Epithelial cell of esophagus (primary cell): Measurements from ENCODE around the gene MPZ.
"Not testable (repeated sequence)": the region's sequence is repeated elsewhere in the genome, so short reads cannot be mapped to it uniquely, and the experiment has no call there.

Experiments used
- DNase-seq: peaks from one replicate; pipeline ENCODE4 v3.0.0; 2010; ENCODE audit warnings: low read depth
- H3K4me3 ChIP-seq: 2 replicates; pipeline ENCODE4 v1.5.1; 2011; ENCODE audit warnings: mild to moderate bottlenecking, low read length, control low read depth
- TF ChIP-seq, protein P1 (sequence below): IDR thresholded peaks from 2 replicates; pipeline ENCODE4 v1.5.1; 2011; ENCODE audit warnings: low read depth, mild to moderate bottlenecking, low read length, control low read depth, inconsistent platforms; ENCODE audit not compliant: insufficient read depth; ENCODE audit errors: missing control alignments

Gene MPZ

DNA sequence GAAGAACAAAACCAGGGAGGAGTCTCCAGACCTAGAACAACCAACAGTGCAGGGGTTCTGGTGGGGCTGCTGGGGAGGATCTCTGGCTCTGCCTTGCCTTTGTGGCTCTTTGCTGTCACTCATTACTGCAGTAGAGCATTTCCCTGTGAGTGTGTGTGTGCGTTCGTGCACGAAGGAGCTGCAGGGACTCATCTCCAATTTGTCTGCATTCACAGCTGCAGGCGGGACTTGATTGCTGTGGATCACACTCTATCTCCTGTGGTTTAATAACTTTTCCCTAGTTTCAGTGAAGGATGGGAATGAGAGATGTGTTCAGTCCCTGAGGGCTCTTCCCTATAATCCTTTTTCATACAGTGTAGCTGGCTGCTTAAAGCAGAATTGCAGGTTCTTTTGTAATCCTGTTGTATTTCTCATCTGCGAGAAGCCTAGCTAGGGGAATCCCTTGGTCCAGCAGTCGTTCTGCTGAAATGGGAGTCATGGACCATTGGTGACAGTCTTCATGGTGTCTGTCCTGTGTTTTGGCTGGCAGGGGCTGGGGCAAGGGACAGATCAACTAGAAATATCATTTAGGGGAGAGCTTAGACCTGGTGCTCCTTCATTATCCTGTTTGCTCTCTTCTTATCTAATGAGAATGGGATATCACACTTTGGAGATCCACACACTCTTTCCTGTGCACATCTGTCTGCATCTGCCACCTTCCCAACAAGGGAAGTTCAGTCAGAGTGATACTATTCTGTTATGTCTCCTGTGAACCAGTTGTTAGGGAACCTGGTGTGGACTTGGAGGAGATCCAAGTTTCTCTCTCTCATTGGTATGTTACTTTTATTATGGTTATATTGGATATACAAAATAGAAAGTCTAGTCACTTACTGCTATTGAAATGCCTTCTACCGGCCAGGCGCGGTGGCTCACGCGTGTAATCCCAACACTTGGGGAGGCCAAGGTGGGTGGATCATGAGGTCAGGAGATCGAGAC is 48.2 kb downstream of the MPZ start:
- peak; percentile 62 for DNase-seq
- TF ChIP-seq, protein P1, sequence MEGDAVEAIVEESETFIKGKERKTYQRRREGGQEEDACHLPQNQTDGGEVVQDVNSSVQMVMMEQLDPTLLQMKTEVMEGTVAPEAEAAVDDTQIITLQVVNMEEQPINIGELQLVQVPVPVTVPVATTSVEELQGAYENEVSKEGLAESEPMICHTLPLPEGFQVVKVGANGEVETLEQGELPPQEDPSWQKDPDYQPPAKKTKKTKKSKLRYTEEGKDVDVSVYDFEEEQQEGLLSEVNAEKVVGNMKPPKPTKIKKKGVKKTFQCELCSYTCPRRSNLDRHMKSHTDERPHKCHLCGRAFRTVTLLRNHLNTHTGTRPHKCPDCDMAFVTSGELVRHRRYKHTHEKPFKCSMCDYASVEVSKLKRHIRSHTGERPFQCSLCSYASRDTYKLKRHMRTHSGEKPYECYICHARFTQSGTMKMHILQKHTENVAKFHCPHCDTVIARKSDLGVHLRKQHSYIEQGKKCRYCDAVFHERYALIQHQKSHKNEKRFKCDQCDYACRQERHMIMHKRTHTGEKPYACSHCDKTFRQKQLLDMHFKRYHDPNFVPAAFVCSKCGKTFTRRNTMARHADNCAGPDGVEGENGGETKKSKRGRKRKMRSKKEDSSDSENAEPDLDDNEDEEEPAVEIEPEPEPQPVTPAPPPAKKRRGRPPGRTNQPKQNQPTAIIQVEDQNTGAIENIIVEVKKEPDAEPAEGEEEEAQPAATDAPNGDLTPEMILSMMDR = no peak
- H3K4me3 ChIP-seq = no peak overlapping the region

DNA sequence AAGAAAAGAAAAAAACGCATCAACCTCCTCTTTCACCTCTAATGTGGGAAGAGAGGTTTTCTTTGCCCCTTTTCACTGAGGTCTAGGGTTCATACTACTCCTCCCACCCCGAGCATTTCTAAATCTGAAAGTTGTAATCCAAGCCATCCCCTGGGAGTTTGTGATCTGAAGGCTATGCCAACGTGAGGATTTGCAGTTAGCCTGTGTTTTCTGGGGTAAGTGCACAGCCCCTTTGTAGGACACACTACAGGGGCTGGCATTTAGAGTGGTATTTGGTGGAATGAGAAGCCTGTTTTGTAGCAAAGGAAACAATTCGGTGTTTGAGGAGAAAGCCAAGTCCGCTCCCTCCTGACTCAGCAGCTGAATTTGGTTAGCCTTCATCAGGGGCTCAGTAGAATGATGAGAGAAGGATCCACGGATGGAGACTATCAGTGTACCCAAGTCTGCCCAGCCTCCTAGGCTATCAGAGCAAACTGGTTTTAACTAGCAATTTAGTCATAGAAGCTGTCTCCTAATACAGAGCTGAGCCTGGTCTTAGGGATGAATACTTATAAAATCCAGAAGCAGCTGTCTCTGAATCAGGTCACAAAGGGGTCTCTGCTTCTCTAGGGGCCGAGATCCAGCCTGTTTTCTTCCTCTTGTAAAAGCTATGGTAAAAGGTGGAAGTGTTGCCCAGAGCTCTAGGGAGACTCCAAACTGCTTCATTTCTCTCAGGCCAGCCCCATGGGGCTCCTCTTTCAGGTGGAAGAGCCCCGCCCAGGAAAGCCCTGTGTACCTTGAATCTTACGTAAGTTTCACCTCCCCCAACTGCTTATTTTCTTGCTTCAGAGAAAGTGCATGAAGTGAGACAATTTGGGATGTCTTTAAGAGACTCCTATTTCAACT is 49.1 kb downstream of the MPZ start:
- DNase-seq = peak; percentile 53
- H3K4me3 ChIP-seq = no peak overlapping the region
- TF ChIP-seq, protein P1 = no peak

DNA sequence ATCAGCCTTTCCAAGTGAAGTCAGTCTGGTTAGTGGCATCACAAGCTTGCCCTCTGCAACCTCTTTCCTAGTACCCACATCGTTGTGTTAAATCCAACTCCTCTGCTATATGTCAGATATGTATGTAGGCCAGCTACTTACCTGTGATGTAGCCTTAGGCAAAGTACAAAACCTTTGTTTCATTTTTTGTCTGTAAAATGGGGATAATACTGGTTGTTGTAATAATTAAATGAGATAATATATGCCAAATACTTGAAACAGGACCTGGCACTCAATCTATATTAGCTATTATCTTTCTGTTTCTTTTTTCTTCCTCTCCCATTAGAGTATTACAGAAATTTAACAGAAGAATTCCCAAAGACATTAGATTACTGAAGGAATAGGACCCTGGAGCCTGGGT is 50.0 kb downstream of the MPZ start:
- TF ChIP-seq, protein P1 = no peak
- H3K4me3 ChIP-seq = no peak overlapping the region
- no peak for DNase-seq

DNA sequence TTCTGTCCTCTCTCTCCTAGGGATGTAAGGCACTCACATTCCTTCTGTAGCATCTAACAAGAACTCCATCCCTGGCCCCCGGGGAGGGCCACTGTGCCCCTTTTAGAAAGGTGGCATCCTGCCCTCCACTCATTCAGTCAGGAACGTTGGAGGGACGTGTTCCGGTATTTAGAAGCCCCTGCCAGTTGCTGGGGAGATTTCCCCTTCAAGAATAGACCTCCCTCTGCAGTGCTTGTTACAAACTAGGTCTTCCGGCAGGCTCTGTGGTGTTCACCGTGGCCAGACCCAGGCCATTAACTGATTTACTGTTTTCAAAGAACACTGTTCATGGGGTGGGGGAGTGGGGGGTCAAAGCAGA is 50.4 kb downstream of the MPZ start:
- no peak overlapping the region for H3K4me3 ChIP-seq
- TF ChIP-seq, protein P1 = no peak
- no peak for DNase-seq

DNA sequence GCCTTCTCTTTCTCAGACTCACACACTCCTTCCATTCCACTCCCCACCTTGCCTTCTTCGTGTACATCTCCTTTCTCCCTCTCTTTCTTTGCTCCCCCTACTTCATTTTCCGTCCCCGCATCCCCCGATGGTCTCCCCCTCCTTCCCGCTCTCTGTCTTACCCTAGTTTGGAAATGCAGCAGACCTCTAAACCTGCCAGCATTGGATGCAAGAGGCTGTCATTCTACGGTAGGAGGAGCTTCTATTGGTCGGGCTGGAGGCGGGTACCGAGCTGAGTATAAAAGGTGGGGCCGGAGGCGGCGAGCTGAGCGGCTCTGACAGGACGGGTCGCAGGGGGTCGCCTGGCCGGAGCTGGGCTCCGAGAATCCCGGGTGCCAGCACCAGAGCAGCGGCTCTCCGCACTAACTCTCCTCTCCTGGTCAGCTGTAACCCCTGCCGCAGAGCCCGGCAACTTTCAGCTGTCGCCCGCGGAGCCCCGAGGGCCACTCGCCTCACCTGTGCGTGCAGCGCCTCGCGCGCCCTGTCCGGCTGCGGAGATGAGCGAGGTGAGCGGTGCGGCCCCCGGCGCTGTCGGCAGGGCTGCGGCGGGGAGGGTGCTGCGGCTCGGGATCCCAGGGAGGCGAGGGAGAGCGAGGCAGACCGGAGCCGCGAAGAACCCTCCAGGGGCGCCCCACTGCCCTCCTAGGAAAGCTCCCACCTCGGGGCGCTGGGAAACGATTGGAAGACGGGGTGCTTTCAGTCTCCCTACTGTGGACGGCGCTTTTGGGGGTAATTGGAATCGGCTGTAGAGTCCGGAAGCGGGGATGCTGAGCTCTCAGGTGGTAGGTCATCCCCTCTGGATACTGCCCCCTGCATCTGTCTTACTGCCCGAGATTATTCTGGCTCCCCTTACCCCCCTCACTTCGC is 51.1 kb downstream of the MPZ start, which contains the start of gene PCP4L1:
PCP4L1 (plus strand) TSS at position 307 of the 906 bp plus-strand sequence; CDS start at position 537, 230 bp downstream.
- TF ChIP-seq, protein P1 = no peak
- H3K4me3 ChIP-seq = peak within 1 kb of the TSS; percentile 40
- peak; percentile 71 for DNase-seq

DNA sequence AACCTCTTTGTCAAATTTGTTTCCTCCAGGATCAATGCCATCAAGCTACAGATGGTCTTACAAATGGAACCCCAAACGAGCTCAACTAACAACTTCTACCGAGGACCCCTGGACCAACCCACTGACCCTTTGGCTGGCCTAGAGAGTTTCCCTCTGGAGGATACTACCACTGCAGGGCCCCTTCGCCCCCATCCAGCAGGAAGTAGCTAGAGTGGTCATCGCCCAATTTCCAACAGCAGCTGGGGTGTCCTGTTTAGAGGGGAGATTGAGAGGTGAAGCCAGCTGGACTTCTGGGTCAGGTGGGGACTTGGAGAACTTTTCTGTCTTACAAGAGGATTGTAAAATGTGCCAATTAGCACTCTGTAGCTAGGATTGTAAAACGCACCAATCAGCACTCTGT is 52.7 kb downstream of the MPZ start:
- DNase-seq, H3K4me3 ChIP-seq: not testable (repeated sequence)

DNA sequence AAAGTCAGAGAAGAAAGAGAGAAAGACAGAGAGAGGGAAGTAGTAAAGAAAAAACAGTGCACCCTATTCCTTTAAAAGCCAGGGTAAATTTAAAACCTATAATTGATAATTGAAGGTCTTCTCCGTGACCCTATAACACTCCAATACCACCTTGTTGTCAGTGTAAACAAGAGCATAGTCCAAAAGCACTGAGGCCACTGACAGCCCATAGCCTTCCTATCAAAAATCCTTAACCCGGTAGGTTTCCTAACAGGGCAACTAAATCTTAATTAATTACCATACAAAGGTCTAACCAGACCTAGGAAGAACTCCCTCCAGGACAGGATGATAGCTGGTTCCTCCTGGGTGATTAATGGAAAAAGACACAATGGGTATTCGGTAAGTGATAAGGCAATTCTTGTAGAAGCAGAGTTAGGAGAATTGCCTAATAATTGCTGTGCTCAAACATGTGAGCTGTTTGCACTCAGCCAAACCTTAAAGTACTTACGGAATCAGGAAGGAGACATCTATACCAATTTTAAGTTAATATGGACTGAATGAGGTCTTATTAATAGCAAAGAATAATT is 53.7 kb downstream of the MPZ start:
- DNase-seq = peak; percentile 57
- H3K4me3 ChIP-seq = not testable (repeated sequence)

DNA sequence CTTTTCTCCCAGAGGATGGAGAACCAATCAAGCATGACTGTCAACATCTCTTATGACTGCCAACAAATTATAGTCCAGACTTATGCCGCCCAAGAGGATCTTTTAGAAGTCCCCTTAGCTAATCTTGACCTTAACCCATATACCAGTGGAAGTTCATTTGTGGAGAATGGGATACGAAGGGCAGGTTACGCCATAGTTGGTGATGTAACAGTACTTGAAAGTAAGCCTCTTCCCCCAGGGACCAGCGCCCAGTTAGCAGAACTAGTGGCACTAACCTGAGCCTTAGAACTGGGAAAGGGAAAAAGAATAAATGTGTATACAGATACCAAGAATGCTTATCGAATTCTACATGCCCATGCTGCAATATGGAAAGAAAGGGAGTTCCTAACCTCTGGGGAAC is 54.5 kb downstream of the MPZ start:
- DNase-seq, H3K4me3 ChIP-seq: not testable (repeated sequence)
